ENCODE data around the gene KRT38. TPM values are rescaled to one million over a fixed set of nuclear protein-coding genes. Genes with fewer than 3 reads are reported as not detected.
A peak's percentile ranks its signal among the peaks of the same experiment; 100 is the strongest.
"Not testable (repeated sequence)": the region's sequence is repeated elsewhere in the genome, so short reads cannot be mapped to it uniquely, and the experiment has no call there.

KRT38 gene
- total RNA-seq, 1 experiment from 2014 or later = not detected

DNA sequence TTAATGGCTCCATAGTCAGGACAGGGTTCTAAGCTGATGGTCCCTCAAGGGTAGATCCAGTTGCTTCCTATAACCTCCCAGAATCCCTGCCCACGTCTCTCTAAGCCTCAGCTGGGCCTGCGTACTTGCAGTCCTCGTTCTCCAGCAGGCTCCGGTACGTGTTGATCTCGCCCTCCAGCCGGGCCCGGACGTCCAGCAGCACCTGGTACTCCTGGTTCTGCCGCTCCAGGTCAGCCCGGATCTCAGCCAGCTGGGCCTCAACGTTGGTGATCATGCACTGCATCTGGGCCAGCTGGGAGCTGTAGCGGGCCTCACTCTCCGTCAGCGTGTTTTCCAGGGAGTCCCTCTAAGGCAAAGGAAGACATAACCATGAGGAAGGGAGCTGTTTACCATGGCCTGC lies 21.9 kb upstream of the KRT38 start:
- DNase-seq (ENCODE audit: low spot score) = no peak

DNA sequence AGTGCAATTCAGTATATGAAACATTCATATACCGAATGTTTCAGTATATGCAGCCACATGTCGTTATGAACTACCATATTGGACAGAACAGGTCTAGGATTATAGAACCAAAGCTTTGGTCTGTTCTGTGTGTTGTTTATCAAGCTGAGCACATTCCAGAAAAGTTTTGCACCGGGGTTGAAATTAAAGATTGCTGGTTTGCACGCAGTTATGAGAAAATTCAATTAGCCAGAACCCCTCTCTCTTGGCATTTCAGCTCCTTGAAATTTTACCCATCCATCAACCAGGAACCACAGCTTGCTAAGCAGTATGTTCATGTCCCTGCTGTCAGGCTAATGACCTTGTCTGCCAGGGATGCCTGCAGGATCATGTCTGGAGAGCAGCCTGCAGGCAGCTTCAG lies 16.9 kb upstream of the KRT38 start:
- DNase-seq (ENCODE audit: low spot score) = no peak

DNA sequence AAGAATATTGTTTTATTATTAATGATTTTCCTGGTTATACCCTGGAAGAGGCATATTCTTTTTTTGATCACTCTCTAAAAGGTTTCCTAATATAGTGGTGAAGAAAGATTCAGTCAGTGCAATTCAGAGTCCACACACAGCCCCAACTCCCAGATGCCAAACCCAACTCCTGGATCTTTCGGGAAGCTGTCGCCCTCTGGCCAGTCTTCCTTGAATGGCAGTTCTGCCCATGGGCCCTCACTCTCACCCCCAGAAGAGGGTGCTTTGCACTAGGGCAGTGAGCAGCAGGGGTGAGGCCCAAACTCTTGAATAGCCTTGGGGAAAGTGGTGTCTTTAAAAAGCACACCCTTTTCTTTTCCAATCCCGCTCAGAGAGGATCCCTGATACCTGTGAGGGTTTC lies 15.4 kb upstream of the KRT38 start:
- DNase-seq (ENCODE audit: low spot score) = peak; percentile 3

DNA sequence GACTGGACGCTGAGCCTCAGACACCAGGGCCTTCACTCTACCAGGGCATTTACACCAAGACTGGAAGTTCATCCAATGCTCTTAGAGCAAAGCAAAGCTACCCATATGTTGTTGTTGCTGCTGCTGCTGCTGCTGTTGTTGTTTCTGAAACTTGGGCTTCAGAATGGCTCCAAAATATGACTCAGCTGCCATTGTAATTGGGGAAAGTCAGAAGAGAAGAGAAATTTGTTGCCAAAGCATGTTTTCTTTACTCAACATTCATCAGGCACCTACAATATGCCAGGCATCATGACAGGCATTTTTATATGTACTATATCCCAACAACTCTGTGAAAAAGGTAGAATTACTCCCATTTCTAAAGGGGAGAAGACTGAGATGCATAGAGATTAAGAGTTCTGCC lies 14.5 kb upstream of the KRT38 start:
- no peak for DNase-seq (ENCODE audit: low spot score)

DNA sequence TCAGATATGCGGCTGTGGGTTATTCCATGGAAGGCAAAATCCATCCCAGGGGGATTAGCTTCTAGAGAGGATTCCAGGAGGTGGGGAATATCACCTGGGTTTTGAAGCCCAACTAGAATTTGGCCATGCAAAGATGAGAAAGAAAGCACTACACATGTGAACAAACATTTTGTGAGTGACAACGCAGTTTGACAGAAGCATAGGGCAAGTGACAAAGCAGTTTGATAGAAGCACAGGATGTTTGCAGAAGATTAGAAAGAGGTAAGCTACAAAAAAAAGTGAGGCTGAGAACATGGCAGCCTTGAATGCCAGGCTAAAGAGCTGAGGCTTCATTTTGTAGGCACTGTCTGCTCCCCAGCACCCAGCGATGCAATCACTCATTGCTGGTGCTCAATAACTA lies 12.3 kb upstream of the KRT38 start:
- no peak for DNase-seq (ENCODE audit: low spot score)

DNA sequence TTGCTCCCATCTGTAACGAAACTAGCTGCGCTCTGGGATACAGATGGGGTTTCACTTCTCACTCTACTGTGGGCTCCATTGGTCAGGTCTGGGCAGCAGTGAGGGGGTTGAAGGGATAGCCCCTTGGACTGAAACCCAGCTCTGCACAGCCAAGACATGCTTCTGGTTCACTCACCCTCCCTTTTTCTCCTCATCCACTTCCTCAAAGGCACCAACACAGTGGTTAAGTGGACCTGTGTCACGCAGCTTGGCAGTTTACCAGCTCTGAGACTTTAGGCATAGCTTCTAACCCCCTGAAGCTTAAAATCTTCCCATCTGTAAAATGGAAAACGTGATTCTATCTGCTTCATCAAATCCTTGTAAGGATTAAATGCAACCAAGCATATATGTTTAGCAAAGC lies 11.5 kb upstream of the KRT38 start:
- no peak for DNase-seq (ENCODE audit: low spot score)

DNA sequence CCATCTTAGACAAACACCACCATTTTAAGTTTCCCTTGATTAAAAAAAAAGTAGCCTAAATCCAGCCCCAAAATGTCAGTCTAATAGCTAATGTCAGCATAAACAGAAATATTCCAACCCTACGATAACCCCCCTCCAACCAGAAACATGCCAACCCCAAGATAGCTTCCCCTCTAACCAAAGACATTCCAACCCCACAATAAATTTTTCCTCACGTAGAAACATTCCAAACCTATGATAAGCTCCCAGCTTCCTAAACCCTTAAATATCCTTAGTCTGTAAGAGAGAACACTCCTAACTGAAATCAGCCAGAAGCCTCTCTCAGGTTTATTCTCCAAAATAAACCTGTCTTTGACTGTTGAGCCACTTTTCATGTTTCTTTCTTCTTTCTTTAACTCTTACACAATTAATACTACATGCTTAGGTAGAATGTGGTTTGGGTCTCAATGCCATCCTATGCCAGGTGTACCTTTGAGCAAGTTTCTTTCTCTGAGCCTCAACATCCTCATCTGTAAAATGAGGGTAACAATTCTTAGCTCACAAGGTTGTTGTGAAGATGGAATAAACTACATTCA lies 10.5 kb upstream of the KRT38 start:
- no peak for DNase-seq (ENCODE audit: low spot score)

DNA sequence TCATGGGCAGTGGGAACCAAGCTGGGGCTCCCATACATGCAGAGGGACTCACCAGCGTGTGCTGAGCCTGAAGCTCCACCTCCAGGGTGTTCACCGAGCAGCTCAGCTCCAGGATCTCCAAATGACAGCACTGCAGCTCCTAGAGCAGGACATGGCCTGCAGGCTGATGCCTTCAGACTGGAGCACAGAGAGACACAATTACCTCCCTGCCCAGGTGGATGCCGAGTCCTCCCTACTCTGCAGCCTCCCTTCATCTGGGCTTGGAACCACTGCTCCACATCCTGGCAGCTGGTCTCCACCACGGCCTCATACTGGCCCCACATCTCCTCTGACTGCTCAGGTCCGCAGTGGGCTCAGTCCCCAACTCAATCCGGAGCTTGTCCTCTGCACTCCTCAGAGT lies 8.2 kb upstream of the KRT38 start:
- no peak for DNase-seq (ENCODE audit: low spot score)

DNA sequence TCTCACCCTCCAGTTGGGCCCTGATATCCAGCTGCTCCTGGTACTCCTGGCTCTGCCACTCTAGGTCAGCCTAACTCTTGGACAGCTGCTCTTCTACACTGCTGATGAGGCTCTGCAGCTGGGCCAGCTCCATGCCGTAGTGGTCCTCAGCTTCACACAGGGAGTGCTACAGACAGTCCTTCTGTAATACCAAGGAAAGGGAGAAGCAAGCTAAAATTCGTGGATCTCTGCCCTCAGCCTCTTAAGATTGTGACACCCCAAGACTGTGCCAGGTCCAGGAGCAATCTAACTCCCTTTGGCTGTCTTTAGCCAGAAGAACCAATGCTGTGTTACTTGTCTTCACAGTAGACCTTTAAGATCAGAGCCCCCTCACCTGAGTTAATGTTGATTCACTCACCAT lies 7.7 kb upstream of the KRT38 start:
- DNase-seq (ENCODE audit: low spot score) = no peak

DNA sequence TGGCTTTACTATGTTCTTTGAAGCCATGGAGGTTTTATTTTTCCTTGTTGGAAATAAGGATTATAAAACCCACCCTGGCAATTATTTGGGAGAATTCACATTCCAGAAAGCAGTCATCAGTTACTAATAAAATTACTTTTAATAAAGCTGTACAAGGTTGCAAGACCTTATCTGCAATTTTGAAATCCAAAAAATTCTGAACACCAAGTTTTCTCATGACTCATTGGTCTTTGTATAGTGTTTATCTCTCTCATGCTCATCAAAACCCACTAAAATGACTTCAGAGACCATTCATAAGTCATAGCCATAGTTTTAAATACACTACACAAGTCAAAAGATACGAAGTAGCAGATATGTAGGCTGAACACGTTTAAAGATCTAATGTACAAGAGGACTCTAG lies 6.0 kb upstream of the KRT38 start:
- no peak for DNase-seq (ENCODE audit: low spot score)

DNA sequence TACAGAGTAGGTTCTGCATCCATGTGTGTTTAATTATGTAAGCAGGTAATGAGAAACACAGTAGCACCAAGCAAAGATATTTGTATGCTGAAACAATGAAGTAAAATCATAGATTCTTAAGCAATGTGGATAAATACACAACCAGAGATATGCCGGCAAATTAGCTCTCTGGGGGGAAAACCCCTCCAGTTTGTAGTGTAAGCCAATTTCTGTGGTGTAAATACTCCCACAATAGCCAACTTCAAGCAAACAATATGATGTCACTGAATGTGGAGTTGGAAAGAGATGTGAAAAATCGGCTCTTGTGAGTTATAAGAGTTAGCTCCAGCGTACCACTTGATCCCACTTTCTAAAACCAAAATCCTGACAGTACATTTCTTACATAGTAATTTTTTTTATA lies 3.9 kb upstream of the KRT38 start:
- DNase-seq (ENCODE audit: low spot score) = no peak

DNA sequence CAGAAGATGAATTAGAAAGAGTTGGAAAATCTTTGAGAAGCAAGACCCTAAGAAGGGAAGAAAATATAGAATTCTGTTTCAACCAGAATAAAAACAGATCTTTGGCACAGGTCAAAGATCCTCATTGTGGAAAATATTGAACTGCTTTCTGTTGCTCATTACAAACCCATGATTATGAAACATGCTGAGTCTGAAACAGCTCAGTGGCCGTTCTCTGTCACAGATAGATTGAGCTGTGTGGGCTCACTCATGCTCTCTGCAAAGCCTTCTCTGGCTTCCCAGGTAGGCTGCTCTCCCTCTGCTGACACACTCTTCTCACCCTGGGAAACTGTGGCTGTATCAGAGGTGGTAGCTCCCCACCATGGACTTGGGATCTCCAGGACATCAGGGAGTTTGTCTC lies 3.4 kb upstream of the KRT38 start:
- DNase-seq (ENCODE audit: low spot score) = no peak

DNA sequence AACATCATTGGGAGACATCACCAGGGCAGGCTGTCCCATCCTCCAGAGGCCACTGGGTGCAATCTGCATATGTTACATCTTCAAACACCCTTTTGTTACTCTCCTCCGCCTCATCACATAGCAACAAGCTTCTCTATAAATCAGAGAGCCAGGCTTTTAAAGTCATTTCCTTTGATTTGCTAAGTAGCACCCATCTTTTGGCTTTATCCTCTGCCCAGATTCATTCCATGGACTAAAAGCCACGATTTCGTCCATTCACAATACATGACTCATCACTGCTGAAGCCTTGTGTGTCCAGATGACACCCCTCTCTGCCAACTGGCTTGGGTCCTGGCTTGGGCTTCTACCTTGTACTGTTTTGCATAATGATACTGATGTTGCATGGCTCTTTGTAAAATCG lies 2.0 kb upstream of the KRT38 start:
- no peak for DNase-seq (ENCODE audit: low spot score)

DNA sequence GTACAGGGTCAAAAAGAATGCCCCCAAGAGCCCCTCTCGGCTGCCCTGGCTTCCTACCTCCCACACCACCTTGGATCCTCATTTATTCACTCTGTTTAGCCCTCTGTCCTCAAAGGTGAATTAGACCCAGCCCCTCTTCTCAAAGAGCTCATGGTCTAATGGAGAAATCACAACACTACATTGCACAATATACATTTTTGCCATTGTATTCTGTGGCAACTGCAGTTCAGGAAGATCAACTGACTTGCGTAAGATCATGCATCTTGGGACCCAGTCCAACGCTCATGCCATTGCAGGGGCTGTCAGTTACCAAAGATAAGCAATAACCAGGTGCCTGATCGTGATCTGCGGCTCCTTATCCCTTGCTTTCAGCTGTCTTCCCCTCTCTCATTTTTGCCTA lies 1.4 kb downstream of the KRT38 start:
- DNase-seq (ENCODE audit: low spot score) = no peak

DNA sequence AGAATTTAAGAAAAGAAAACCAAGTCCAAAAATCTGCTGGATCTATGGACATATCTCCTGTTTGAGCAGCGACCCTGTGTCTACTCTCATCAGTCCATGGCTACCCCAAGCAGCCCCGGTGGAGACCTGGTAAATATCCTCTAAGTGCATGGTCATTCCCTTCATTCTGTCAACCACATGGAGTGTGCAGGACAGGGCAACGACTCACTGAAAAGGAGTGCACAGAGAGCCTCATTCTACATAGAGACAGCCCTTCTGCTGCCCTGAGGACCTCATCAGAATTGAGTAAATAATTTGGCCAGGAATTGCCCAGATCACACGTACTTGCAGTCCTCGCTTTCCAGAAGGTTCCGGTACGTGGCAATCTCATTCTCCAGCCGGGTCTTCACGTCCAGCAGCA lies 3.0 kb downstream of the KRT38 start:
- no peak for DNase-seq (ENCODE audit: low spot score)

DNA sequence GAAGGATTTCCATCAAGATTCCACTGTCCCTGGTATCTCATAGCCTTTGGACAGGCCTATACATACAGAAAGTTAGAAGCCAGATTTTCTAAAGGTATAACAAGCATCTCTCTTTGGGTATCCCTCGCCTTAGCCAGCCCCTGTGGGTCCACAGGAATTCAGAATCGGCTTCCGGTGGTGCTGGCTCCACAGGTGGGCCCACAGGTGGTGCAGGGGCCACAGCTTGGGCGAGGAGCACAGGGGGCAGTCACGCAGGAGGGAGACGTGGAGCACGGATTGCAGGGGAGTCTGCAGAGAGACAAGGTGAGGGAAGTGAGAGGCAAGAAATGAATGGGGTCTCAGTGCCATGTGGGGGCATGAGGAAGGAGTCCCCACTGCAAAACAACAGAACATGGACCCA lies 3.5 kb downstream of the KRT38 start:
- no peak for DNase-seq (ENCODE audit: low spot score)

DNA sequence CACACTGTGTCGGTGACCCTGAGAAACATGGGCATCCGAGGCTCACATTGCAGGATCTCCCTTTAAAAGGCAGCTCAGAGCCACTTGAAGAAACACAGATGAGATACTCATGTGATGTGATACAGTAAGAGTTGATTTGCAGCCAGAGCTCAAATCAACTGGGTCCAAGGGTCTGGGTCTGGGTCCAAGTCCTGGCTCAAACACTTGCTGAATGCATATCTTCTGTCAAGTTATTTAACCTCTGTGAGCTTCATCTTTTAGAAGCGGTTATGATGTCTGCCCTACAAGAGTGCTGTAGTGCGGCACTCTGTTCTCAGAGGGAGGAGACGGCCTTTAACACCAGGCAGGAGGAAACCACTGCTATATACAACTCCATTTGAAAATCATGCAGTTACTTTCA lies 6.4 kb downstream of the KRT38 start:
- DNase-seq (ENCODE audit: low spot score) = no peak

DNA sequence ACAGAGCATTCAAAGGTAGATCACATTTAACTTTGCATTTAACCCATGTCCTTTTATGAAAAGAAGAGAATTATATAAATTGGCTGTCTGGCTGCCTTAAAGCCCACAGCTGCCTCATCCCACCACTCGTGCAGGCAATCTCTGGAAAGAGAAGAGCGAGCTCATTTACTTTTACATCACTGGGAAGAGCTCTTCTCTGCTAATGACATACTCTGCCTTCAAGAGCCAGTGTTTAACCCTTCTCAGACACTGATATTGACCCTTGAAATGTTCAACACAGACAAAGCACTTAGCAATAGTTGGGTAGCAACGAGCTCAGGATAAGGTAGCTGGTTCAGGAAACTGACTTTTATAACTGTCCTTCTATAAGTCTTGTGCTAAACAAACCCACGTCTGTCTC lies 6.8 kb downstream of the KRT38 start:
- DNase-seq (ENCODE audit: low spot score) = no peak

DNA sequence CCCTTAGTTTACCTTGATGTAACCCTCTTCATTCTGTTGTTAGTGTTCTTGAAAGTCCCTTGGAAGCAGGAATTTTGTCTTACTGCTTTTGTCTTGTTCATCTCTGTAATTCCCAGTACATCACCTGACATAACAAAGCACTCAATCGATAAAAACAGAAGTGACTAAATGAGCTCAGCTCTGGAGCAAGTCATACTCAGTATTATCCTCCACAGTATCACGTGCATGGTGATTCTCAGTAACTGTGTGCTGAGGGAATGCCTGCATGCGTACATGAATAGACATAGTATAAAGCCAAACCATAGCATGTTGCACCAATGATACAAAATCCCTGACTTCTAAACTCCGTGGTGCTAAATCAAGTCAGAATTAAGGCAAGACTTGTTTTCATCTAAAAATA lies 7.2 kb downstream of the KRT38 start:
- no peak for DNase-seq (ENCODE audit: low spot score)

DNA sequence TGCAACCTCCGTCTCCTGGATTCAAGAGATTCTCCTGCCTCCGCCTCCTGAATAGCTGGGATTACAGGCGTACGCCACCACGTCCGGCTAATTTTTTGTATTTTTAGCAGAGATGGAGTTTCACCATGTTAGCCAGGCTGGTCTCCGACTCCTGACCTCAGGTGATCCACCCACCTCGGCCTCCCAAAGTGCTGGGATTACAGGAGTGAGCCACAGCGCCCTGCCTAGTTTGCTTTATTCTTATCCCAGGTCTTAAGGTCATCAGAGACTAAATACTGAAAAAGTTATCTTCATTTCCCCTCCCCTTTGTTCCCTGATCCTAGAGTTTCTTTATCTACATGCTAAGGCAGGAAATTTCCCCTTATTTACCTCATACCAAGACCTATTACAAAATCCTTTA lies 10.4 kb downstream of the KRT38 start:
- DNase-seq (ENCODE audit: low spot score) = not testable (repeated sequence)

DNA sequence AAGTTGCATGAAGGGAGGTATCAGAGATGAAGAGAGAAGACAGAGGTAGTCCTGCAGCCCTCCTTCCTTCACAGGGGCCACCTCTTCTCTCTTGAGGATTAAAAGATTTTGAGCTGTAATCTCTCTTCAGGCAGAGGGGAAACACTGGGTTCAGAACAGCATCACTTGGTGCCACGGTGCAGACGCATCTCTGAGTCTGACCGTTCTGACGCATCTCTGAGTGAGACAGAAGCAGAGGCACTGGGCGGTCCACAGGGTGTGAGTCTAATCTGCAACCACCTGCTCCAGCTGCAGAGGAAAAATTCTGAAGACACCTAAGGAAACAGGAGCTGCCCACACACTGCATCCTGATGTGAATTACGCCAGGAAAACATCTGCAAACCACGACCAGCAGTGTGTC lies 11.1 kb downstream of the KRT38 start:
- no peak for DNase-seq (ENCODE audit: low spot score)

DNA sequence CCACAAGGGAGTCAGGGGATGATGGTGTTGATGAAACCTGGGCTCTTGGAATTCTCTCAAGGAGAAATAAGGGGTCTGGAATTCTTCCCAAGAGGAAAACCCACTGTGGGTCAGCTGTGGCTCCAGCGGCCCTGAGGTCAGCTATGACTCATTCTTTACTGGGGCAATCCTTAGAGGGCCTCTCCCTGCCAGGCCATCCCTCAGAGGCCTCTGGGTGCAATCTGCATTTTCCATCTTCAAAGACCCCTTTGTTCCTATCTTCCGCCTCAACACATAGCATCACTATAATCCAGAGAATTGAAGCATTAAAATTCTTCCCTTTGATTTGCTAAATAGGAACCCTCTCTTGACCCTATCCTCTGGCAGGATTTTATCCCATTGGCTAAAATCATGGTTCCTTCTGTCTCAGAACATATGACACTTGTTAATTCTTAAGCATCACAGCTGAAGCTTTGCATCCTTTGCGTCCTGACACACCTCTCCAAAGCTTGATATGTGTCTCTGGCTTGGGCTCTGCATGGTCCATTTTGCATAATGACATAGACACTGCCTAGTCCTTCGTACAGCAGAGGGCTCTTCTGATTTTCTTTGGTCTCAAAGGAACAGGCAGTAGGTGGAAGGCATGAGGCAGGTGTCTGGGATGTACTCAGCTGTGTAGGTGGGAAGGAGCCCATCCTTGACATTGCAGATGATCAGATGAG lies 12.0 kb downstream of the KRT38 start:
- DNase-seq (ENCODE audit: low spot score) = no peak

DNA sequence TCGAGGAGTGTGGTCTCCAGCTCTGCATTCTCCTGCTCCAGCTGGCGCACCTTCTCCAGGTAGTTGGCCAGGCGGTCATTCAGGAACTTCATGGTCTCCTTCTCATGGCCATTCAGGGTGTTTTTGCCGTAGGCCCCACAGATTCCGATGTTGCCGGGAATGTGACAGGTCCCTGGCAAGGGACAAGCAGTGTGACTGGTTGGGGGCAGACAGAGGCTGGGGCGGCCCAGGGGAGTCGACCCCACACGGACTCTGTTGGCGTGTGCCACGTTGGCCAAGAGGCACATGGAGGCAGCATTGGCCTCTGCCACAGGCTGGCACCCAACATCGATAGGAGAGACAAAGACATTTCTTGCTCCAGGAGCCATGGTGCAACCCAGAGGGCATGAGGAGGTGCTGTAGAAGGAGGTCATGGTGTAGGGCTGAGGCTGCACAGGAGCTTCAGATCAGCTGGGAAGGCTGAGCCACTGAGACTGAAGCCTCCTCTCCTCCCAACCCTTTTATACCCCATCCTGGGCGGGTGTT lies 16.6 kb downstream of the KRT38 start, which contains the start of gene KRT37:
Gene KRT37 (minus strand): TSS at position 475 of the 525 bp plus-strand sequence. CDS start 62 bp downstream, at position 413.
- no peak for DNase-seq (ENCODE audit: low spot score)

DNA sequence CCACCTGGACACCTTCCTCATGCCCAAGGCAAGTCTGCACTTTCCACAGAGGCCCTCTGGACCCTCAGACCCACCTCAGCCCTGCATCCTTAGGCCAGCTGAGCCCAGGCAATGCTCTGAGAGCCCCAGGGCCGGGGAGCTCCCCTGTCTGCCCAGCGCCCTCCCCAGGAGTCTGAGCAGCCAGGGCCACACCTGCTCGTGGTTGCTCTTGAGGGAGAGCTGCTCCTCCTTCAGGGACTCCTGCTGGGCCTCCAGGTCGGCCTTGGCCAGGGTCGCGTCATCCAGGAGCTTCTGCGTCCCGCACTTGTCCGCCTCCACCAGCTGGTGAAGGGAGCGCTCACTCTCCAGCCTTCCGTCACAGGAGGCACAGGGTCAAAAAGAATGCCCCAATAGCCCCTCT lies 18.2 kb downstream of the KRT38 start:
- not testable (repeated sequence) for DNase-seq (ENCODE audit: low spot score)
